Measurements from ENCODE around the gene ZNF322. TPM values are rescaled to one million over a fixed set of nuclear protein-coding genes. Genes with fewer than 3 reads are reported as not detected.
"Not testable (repeated sequence)": the region's sequence is repeated elsewhere in the genome, so short reads cannot be mapped to it uniquely, and the experiment has no call there.

Gene ZNF322, protein sequence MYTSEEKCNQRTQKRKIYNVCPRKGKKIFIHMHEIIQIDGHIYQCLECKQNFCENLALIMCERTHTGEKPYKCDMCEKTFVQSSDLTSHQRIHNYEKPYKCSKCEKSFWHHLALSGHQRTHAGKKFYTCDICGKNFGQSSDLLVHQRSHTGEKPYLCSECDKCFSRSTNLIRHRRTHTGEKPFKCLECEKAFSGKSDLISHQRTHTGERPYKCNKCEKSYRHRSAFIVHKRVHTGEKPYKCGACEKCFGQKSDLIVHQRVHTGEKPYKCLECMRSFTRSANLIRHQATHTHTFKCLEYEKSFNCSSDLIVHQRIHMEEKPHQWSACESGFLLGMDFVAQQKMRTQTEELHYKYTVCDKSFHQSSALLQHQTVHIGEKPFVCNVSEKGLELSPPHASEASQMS
- total RNA-seq, result 14.2 and 15.6 TPM in 2 replicates

DNA sequence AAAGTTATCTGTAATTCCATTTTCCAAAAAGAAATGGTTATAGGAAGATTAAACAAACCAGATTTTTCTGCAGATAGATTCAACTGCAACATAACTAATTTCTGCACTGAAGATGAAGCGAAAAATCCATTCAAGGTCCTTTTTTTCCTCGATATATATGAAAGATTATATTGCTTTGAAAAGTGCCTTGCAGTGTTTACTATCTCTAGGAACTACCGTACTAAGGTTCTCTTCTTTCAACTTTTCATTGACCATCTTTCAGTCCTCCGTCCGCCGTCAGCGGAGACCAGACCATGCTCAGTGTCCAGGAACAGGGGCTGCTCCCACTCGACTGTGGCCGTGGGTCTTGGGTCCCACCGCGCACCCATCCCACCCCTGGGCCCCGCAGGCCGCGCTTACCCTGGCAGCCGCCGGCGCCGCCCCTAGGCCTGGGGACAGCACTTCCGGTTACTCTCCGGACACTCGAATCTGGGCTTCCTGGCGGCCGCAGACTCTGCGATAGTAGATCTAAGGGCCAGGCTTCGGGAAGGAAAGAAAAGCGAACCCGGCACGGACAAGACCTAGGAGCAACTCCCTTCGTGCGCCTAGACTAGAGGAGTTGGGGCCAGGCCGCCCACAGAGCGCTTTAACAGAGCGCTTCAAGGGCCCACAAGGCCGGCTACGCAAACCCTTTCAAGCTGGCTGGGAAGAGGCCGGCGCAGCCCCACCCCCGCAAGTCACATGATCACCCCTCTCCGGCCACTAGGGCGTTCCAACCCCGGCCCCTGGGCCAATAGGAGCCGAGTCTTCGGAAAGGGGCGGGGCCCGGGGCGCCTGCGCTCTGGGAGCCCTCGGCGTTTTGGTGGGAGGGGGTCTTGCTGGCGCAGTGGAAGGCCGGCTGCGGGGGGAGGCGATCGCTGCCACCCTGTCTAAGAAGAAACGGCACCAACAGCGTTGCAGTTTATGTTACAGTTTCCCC, at the start of gene ZNF322:
ZNF322 (minus strand) TSS at position 705 of the 958 bp plus-strand sequence. CDS start 21,193 bp downstream, outside the sequence.
- DNase-seq (ENCODE audit: low read depth, low spot score), result peak; percentile 81

DNA sequence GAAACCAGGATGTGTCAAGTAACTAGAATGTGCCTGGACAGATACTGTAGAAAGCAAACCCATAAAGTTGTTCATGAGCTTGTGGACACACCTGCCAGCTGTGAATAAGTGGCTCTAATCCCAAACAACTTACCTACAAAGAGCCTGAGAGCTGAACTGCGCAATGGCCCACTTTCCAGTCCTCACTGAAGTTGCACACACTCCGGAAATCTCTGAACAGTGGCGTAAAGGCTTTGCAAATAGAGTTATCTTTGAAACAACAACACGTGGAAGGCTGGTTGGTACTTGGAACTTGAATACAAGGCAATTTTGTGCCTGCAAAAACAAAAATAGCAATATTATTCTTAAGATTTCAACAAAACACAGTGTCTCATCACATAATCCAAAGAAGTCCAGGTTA, 46.2 kb upstream of the ZNF322 start:
- not testable (repeated sequence) for DNase-seq (ENCODE audit: low read depth, low spot score)

DNA sequence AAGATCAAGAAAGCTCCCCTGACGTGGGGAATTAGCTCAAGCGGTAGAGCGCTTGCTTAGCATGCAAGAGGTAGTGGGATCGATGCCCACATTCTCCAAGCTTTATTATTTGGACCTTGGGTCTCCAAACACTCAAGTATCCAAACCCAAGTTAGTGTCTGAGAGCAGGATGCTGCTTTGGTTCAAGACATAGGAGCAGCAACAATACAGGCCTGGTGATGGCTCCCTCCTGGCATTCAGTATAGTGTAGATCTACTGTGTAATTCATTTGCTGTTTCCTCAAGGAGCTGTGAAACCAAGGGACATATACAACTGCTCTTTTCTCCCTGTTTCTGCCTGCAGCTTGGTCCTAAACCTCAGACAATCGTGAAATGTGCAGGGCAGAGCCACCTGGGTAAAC, 45.8 kb upstream of the ZNF322 start:
- DNase-seq (ENCODE audit: low read depth, low spot score), result not testable (repeated sequence)

DNA sequence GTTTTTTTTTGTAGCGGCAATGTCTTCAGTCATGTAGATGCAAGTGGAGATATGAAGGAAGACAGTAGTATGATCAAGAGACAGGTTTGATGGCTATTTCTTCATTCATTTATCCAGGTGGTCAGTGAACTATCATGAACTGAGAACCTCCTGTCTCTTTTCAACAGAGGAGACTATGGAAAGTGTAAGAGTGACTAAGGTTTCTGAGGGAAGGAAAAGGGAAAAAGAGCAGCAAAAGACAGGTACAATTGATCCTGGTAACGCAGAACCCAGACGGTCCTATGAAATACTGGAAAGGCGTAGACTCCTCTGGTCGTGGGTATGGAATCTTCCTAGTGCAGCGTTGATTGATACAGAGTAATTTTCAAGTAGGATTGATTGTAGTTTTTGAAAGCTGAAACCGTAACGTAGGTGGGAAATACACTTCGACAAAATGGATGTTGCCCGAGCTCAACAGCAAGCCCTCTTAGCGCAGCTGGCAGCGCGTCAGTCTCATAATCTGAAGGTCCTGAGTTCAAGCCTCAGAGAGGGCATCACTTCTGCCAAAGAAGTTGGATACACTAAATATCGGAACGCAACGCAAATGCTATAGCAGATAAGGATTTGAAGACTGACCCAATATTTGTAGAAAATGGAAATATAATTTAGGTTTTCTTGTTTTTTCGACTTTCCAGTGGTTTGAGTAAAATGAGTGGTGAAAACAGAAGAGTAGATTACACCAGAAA, 41.6 kb upstream of the ZNF322 start:
- DNase-seq (ENCODE audit: low read depth, low spot score), result not testable (repeated sequence)

DNA sequence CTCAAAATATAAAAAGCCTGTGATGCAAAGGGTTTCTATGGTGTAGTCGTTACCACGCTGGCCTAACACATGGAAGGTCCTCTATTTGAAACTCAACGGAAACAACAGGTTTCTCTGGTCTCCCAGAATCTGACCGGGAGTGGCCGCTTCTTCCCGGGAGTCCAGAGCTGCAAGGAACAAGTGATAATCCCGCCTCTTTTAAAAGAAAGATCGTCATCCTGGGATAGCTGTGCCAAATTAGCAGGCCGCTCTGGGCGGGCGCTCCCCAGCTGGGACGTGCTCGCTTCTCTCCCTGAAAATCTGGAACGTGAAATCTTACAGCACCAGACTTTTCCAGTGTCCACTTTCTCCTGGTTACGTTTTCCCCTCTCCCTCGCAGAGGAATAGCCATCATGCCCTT, 38.0 kb upstream of the ZNF322 start:
- DNase-seq (ENCODE audit: low read depth, low spot score), result not testable (repeated sequence)

DNA sequence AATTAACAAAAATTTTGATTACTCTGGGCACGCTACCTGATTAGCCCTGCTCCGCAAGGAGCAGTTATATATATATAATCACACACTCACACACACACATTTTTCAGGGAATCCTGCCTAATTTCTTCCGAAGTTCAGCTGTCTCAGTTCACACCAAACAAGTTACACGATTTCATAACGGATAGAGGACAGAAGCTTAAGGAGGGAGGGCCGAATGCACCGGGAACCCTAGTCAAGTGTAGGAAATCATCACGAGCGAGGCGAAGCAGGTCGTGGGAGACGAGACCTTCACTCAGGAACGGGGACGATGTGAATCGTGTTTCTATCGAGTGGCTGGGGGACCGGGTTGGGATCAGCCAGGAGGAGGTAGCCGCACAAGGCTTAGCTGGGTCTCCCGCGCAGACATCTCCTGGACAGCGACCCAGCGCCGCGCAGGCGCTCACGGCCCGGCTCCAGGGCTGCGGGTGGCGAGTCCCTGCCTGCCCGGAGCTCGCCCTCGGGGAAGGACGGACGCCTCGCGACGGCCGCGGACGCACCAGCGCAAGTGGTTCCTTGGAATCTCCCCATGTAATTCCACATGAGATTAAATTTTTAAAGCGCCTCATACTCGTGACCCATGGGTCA, 29.9 kb upstream of the ZNF322 start:
- not testable (repeated sequence) for DNase-seq (ENCODE audit: low read depth, low spot score)

DNA sequence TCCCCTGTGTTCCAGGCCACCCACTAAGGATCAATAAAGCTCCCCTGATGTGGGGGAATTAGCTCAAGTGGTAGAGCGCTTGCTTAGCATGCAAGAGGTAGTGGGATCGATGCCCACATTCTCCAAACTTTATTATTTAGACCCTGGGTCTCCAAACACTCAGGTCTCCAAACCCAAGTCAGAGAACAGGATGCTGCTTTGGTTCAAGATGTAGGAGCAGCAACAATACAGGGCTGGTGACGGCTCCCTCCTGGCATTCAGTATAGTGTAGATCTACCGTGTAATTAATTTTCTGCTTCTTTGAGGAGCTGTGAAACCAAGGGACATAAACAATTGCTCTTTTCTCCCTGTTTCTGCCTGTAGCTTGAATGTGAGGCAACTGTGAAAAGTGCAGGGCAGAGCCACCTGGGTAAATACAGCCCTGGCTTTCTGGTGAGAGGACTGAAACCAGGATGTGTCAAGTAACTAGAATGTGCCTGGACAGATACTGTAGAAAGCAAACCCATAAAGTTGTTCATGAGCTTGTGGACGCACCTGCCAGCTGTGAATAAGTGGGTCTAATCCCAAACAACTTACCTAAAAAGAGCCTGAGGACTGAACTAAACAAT, 23.0 kb upstream of the ZNF322 start:
- not testable (repeated sequence) for DNase-seq (ENCODE audit: low read depth, low spot score)

DNA sequence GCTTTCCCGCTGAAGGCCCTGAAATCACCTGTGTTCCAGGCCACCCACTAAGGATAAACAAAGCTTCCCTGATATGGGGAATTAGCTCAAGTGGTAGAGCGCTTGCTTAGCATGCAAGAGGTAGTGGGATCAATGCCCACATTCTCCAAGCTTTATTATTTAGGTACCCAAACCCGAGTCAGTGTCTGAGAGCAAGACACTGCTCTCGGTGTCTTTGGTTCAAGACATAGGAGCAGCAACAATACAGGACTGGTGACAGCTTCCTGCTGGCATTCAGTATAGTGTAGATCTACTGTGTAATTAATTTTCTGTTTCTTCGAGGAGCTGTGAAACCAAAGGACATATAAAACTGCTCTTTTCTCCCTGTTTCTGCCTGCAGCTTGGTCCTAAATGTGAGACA, 13.7 kb upstream of the ZNF322 start:
- not testable (repeated sequence) for DNase-seq (ENCODE audit: low read depth, low spot score)

DNA sequence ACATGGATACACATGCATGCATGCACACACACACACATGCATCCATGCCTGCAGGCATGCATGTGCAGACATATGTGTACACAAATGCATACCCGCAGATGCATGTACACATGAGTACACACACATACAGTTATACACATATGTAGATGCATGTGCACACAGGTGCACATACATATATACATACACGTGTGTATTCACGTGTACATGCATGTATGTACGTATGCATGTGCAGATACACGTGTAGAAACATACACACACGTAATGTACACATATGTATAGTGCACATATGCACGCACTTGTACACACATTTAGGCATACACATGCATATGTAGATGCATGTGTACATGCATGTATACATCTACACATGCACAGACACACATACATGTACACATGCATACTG, 11.0 kb upstream of the ZNF322 start:
- not testable (repeated sequence) for DNase-seq (ENCODE audit: low read depth, low spot score)

DNA sequence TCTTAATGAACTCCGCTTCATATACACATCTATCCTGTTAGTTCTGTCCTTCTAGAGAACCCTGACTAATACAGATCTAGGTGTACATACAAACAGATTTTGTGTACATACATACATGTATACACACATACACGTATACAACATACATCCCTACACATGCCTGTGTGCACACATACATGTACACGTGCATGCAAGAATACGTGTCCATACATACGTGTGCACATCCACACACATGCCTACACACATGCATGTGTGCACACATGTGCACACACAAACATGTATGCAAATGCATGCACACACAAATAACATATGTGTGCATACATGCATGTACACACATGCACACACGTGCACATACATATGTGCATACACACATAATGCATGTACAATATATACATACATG, 10.5 kb upstream of the ZNF322 start:
- DNase-seq (ENCODE audit: low read depth, low spot score), result not testable (repeated sequence)

DNA sequence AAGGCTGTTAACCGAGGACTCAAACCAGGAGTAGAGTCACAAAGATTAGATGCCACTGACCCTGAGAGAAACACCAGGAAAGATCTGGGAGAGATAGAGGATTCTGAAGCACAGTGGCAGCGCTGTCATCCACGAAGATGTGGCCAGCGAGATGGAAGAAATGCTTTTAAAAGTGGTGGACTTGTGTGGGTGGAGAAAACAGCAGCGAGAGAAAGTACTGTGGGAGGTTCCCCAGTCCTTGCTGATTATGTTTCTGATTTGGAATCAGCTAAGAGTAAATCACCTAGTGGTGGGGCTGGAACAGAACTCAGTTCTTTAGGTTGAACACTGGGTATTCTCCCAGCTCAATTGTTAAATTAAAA, 435 bp upstream of the ZNF322 start:
- DNase-seq (ENCODE audit: low read depth, low spot score), result no peak

DNA sequence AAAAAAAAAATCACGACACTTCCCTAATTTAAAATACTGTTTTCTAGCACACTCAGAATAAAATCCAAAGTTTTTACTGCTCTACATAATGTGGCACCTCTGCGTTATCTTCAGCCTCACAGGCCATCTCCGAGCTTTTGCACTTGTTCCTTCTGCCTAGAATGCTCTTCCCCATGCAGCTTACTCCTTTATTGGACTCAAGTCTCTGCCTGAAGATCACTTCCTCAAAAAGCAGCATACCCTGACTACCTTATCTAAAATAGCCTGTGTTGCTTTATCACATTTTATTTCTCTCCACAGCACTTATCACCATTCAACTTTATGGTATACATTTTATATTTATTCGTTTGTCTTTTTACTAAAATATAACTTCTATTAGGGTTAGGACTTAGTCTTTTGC, 2.3 kb downstream of the ZNF322 start:
- no peak for DNase-seq (ENCODE audit: low read depth, low spot score)

DNA sequence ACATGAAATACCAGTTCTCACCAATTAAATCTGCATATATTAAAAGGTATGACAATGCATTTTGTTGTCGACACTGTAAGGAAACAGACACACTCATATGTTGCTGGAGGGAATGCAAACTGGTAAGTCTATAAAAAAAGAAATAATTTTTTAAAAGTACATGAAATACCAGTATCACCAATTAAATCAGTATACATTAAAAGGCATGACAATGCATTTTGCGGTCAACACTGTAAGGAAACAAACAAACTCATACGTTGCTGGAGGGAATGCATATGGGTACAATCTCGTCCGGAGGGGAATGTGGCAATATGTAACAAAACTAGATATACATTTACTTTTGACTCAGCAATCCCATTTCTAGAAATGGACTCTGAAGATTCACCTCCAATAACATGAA, 6.5 kb downstream of the ZNF322 start:
- no peak for DNase-seq (ENCODE audit: low read depth, low spot score)

DNA sequence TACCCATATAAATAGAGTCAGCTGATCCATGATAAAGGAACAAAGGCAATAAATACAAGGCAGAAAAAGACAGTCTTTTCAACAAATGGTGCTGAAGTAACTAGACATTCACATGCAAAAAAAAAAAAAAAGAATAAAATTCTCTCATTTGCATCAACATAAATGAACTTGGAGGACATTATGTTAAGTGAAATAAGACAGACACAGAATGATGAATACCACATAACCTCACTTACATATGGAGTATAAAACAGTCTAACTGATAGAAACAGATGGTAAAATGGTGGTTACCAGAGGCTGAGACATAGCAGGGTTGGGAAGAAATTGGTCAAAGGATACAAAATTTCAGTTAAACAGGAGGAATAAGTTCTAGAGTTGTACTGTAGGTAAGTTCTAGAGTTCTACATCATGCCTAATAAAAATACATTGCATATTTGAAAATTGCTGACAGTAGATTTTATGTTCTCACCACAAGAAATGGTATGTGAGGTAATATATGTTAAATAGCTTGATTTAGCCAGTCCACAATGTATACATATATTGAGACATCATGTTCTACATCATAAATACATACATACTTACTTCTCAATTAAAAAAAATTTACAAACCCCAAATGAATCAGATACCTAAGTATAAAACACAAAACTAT, 8.3 kb downstream of the ZNF322 start:
- DNase-seq (ENCODE audit: low read depth, low spot score), result no peak

DNA sequence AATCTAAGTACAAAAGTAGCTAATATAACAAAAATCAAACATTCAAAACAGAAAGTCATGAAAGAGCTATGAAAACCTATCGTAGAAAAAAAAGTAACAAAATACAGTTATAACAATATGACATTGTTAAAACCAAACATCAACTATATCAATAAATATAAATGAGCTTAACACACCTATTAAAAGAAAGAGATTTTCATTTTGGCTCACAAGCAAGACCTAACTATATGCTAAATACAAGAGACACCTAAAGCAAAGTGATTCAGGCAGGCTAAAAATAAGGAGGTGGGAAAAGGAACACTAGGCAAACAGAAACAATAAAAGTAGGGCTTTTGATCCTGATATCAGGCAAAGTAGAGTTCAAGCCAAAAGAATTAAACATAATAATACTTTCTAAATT, 13.5 kb downstream of the ZNF322 start:
- no peak for DNase-seq (ENCODE audit: low read depth, low spot score)

DNA sequence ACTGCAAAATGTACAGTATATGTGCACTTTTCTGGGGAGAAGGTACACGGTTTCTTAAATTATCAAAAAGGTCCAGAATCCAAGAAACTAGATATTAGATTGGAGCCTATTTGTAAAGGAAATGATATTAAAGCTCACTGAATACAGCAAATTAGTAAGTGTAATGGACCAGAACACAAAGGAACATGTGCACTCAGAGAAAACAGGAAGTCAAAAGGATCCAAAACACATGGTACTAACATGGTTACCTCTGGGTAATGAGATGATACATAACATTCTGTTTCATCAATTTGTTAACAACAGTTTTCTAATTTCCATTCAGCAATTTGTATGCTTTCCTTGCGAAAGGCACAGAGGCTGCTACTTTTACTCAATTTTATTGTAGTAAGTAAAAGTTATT, 18.7 kb downstream of the ZNF322 start:
- DNase-seq (ENCODE audit: low read depth, low spot score), result no peak

DNA sequence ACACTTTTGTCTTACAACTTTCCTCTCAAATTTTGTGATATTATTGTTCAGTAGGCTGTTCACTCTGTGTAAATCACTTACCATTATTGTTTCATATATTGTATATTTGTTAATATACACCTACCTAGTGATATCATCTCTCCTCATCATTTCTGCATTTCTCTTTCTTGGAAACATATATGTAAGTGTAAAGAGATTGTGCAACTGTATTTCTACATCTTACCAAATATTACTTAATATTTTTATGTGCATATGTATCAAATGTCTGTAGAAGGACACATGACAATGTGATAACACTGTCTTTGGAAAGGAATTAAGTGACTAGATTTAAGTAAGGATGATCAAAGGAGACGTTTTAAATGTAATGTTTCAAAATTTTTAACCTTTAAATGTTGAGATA, 30.2 kb downstream of the ZNF322 start:
- DNase-seq (ENCODE audit: low read depth, low spot score), result no peak

DNA sequence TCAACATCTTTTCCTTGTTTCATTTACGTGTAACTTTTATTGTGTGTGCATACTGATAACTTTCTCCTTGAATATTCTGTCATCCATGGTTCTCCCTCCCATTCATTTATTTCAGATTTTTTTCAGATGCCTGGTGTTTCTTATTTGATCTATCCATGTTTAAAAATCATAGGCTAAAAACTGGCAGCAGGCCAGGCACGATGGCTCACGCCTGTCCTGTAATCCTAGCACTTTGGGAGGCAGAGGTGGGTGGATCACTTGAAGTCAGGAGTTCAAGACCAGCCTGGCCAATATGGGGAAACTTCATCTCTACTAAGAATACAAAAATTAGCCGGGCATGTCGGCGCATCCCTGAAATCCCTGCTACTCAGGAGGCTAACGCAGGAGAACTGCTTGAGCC, 31.7 kb downstream of the ZNF322 start:
- no peak for DNase-seq (ENCODE audit: low read depth, low spot score)

DNA sequence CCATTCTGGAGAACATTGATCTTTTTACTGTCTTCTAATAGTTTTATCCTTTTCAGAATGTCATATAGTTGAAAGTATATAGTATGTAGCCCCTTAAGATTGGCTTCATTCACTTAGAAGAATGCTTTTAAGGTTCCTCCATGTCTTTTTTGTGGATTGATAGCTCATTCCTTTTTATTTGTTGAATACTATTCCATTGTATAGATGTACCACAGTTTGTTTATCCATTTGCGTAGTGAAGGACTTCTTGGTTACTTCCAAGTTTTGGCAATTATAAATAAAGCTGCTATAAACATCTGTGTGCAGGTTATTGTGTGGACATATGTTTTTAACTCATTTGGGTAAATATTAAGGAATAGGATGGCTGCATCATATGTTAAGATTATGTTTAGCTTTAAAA, 35.0 kb downstream of the ZNF322 start:
- no peak for DNase-seq (ENCODE audit: low read depth, low spot score)

DNA sequence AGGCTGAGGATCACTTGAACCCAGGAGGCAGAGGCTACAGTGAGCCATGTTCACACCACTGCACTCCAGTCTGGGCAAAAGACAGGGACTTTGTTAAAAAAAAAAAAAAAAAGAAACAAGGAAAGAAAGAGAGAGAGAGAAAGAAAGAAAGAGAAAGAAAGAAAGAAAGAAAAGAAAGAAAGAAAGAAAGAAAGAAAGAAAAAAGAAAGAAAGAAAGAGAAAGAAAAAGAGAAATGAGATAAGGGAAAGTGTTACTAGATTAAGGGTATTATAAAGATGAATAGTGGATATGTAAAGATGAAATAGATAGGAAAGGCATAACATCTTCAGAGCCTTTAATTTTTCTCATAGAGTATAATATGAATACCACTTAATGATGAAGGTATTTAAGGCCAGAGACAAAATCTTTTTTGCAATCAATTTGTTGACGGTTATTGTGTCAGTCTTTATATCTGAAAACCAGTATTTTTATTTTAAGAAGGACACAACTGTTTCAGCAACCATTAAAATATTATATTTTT, 36.1 kb downstream of the ZNF322 start:
- no peak for DNase-seq (ENCODE audit: low read depth, low spot score)
